Endodermal cell (in vitro differentiated cells): ENCODE data around the gene HDAC4. TPM values are rescaled to one million over a fixed set of nuclear protein-coding genes. Genes with fewer than 3 reads are reported as not detected.

Source experiments
- DNase-seq: peaks from one replicate; pipeline ENCODE4 v3.0.0-alpha.2; 2017
- H3K27ac ChIP-seq: 2 replicates; pipeline ENCODE4 v1.5.1; 2013; ENCODE audit warnings: mild to moderate bottlenecking, low read depth, low read length, moderate library complexity
- H3K27me3 ChIP-seq: 2 replicates; pipeline ENCODE4 v1.6.1; 2013; ENCODE audit warnings: mild to moderate bottlenecking, low read length, moderate library complexity; ENCODE audit not compliant: insufficient read depth, control insufficient read depth, poor library complexity, severe bottlenecking
- H3K36me3 ChIP-seq: 2 replicates; pipeline ENCODE4 v1.7.0; 2013; ENCODE audit warnings: mild to moderate bottlenecking, low read length, moderate library complexity; ENCODE audit not compliant: control insufficient read depth, insufficient read depth
- H3K4me1 ChIP-seq: one replicate; pipeline ENCODE4 v1.7.0; 2013; ENCODE audit warnings: low read length; ENCODE audit not compliant: control insufficient read depth, insufficient read depth
- H3K4me3 ChIP-seq: 2 replicates; pipeline ENCODE4 v1.5.1; 2013; ENCODE audit warnings: mild to moderate bottlenecking, low read length, moderate library complexity
- H3K9ac ChIP-seq: 2 replicates; pipeline ENCODE4 v1.6.1; 2013; ENCODE audit warnings: mild to moderate bottlenecking, low read length, moderate library complexity; ENCODE audit not compliant: poor library complexity, severe bottlenecking; ENCODE audit errors: extremely low read depth
- H3K9me3 ChIP-seq: 2 replicates; pipeline ENCODE4 v1.6.1; 2013; ENCODE audit warnings: mild to moderate bottlenecking, low read length, moderate library complexity; ENCODE audit not compliant: control insufficient read depth
- H3K27ac Mint-ChIP-seq: 2 replicates; pipeline ENCODE4 v1.8.0; 2020; ENCODE audit warnings: mixed read lengths
- H3K27me3 Mint-ChIP-seq: 2 replicates; pipeline ENCODE4 v1.8.0; 2021; ENCODE audit warnings: mild to moderate bottlenecking, mixed read lengths; ENCODE audit not compliant: insufficient read depth
- H3K36me3 Mint-ChIP-seq: 2 replicates; pipeline ENCODE4 v1.8.0; 2020; ENCODE audit warnings: low read depth, mixed read lengths
- H3K4me1 Mint-ChIP-seq: 2 replicates; pipeline ENCODE4 v1.8.0; 2020; ENCODE audit warnings: mixed read lengths
- H3K4me3 Mint-ChIP-seq: 2 replicates; pipeline ENCODE4 v1.8.0; 2020; ENCODE audit warnings: mild to moderate bottlenecking, moderate library complexity, mixed read lengths
- H3K9me3 Mint-ChIP-seq: 2 replicates; pipeline ENCODE4 v1.8.0; 2020; ENCODE audit warnings: mild to moderate bottlenecking, mixed read lengths
- WGBS, 2 experiments: methylation state at CpG; one replicate each; pipeline versions ENCODE4 v1.1.5 to v1.1.7; 2013; ENCODE audit warnings: missing lambda C conversion rate in 2 of 2, mixed read lengths in 1 of 2; ENCODE audit not compliant: insufficient coverage in 1 of 2, insufficient read length in 1 of 2; 5-methylcytosine and 5-hydroxymethylcytosine counted together
- total RNA-seq, 2 donors: library from RNA; stranded (reverse); fragmentation: NEBNext Ultra II Directional in 1 of 2; extraction: Animal tissue kit (Norgen Biotek cat#: 25700) in 1 of 2; gene quantifications; 2 replicates in 1 of 2; 3 replicates in 1 of 2; pipeline ENCODE4 v1.2.1, GENCODE V29; 2021
- TF ChIP-seq, protein P1 (sequence below): fragments of 200-600 bp; sonication (generic); conservative IDR thresholded peaks from 2 replicates; pipeline ENCODE4 v1.5.0; 2021; ENCODE audit warnings: antibody characterized with exemption, mild to moderate bottlenecking

Gene HDAC4
- total RNA-seq, 2 donors from 2014 or later = 45.7 to 51.2 TPM

DNA sequence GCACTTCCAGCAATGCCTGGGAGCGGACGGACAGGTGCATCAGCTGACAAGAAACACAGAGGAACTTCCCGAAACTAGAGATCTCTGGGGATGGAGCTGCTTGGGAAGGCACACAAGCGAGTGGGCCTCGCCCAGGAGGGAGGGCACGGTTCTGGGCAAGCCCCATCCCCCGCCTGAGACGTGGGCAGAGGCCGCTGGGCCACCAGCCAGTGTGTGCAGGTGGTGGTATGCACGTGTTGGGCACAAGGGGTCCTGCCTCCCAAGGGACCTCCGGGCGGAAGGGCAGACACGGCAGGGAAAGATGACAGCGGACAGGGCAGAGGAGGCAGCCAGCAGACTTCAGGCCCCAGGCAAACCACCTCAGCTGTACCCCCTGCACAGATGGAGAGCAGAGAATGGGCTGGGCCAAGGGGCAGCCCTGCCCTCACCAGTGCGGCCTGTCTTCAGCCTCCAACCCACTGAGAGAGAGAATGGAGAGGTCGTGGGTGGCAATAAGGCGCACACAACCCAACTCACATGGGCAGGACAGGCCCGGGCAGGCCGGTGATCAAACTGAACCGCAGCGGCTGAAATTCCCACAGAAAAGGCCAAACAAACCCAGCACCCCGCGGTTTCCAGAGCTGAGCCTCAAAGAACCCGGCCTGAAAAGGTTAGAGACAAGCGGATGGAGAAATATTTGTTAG is 51.2 kb downstream of the HDAC4 start:
- peaks cover 28% of the 10 kb centered on the region for H3K36me3 Mint-ChIP-seq
- no peaks in the 10 kb centered on the region for H3K4me1 ChIP-seq
- H3K27me3 Mint-ChIP-seq = no peaks in the 10 kb centered on the region

DNA sequence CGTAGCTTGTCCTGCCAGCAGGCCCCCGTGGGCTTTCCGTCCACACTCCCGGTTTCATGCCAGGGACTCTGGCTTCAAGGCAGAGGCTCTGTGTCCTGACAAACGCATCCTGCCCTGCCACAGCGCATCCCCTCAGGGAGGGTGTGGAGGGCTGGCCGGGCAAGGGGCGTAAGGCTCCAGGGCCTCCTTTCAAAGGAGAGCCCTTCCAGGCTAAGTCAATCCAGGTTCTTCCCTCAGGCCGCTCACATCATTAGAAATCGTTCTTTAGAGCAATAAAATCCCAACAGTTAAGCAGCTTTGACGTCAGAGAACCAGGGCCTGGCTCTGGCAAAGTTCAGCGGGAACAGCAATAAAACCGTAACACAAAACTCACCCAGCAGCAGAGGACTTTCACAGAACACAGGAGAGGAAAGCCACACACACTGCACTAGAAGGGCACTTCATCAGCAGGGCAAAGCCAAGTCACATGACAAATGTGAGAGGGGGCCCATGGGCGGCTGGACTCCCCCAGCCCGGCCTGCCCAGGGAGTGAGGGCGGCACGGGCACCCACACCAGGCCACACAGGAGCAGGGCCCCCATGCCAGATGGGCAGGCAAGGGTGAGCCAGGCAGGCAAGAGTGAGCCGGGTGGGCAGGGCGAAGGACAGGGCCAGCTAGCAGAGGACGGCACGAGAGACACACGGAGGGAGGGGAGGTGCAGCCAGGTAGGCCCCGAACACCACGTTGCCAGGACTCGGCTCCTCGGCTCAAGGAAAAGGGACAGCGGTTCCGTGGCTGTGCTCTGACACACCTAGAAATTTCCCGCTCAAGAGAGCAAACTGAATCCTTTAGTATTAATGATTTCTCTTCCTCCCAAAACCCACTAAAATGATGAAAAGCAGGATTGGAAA is 52.0 kb downstream of the HDAC4 start:
- Mint-ChIP-seq H3K27ac (no peak overlapping the region), H3K27me3 (no peaks in the 10 kb centered on the region), H3K4me1 (no peaks in the 10 kb centered on the region), H3K36me3 (peaks cover 30% of the 10 kb centered on the region), H3K4me3 (no peak overlapping the region), H3K9me3 (no peaks in the 10 kb centered on the region)
- Histone ChIP-seq H3K9me3 (peaks cover 6% of the 10 kb centered on the region), H3K4me3 (no peak overlapping the region), H3K27me3 (no peaks in the 10 kb centered on the region), H3K36me3 (peaks cover 16% of the 10 kb centered on the region), H3K9ac (no peak overlapping the region), H3K27ac (peak overlapping the region; percentile 16), H3K4me1 (no peaks in the 10 kb centered on the region)
- TF ChIP-seq, protein P1, sequence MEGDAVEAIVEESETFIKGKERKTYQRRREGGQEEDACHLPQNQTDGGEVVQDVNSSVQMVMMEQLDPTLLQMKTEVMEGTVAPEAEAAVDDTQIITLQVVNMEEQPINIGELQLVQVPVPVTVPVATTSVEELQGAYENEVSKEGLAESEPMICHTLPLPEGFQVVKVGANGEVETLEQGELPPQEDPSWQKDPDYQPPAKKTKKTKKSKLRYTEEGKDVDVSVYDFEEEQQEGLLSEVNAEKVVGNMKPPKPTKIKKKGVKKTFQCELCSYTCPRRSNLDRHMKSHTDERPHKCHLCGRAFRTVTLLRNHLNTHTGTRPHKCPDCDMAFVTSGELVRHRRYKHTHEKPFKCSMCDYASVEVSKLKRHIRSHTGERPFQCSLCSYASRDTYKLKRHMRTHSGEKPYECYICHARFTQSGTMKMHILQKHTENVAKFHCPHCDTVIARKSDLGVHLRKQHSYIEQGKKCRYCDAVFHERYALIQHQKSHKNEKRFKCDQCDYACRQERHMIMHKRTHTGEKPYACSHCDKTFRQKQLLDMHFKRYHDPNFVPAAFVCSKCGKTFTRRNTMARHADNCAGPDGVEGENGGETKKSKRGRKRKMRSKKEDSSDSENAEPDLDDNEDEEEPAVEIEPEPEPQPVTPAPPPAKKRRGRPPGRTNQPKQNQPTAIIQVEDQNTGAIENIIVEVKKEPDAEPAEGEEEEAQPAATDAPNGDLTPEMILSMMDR = no peak
- DNase-seq = no peak
- 96% methylated on average over 20 to 29 of the region's 29 CpGs for WGBS, 2 experiments

More for the DNA sequence above, 51.2 kb downstream of the HDAC4 start:
- TF ChIP-seq, protein P1 = no peak
- Mint-ChIP-seq H3K27ac (no peak overlapping the region), H3K4me1 (no peaks in the 10 kb centered on the region), H3K9me3 (peaks cover 3% of the 10 kb centered on the region), H3K4me3 (no peak overlapping the region)
- Histone ChIP-seq H3K27ac (peak overlapping the region; percentile 79), H3K9ac (no peak overlapping the region), H3K4me3 (no peak overlapping the region), H3K27me3 (no peaks in the 10 kb centered on the region), H3K9me3 (peaks cover 8% of the 10 kb centered on the region), H3K36me3 (peaks cover 16% of the 10 kb centered on the region)
- WGBS, 2 experiments = 83 to 93% methylated on average over 14 to 25 of the region's 25 CpGs
- no peak for DNase-seq

DNA sequence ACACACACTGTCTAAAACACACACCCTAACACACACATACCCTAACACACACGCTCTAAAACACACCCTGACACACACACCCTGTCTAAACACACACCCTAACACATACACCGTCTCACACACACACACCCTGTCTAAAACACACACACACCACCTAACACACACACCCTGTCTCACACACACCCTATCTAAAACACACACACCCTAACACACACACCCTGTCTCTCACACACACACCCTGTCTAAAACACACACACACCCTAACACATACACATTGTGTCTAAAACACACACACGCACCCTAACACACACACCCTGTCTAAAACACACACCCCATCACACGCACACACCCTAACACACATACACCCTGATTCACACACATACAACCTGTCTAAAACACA is 54.1 kb downstream of the HDAC4 start:
- Histone ChIP-seq H3K27me3 (no peaks in the 10 kb centered on the region), H3K4me1 (no peaks in the 10 kb centered on the region), H3K4me3 (no peak overlapping the region), H3K9me3 (peaks cover 6% of the 10 kb centered on the region), H3K9ac (no peak overlapping the region), H3K36me3 (peaks cover 11% of the 10 kb centered on the region), H3K27ac (no peak overlapping the region)
- WGBS, 2 experiments = 96 to 100% methylated on average over 3 to 4 of the region's 4 CpGs
- H3K36me3 Mint-ChIP-seq = peaks cover 25% of the 10 kb centered on the region
- H3K4me1 Mint-ChIP-seq = no peaks in the 10 kb centered on the region
- no peak overlapping the region for H3K27ac Mint-ChIP-seq
- H3K4me3 Mint-ChIP-seq = no peak overlapping the region
- TF ChIP-seq, protein P1 = no peak
- H3K27me3 Mint-ChIP-seq = no peaks in the 10 kb centered on the region
- no peaks in the 10 kb centered on the region for H3K9me3 Mint-ChIP-seq
- DNase-seq = no peak
